Stimulated activated memory B cell treated with anti-CD40 and anti-IgM and Interleukin-4, amounts not matched to agents 10 μg/mL and 1 μg/mL and 100 μg/mL, for 72 hours (primary cell): ENCODE results near the gene LPCAT4.
"Not testable (repeated sequence)": the region's sequence is repeated elsewhere in the genome, so short reads cannot be mapped to it uniquely, and the experiment has no call there.

ENCODE experiments used
- ATAC-seq: fragments of 150-1000 bp; cut with Tn5 transposase; 2 replicates; pipeline ENCODE4 v1.10.0; 2021
- H3K27ac Mint-ChIP-seq: one replicate; pipeline ENCODE4 v1.8.0; 2022; ENCODE audit warnings: mild to moderate bottlenecking, mixed read lengths
- H3K27me3 Mint-ChIP-seq: one replicate; pipeline ENCODE4 v1.8.0; 2022; ENCODE audit warnings: mixed read lengths
- H3K36me3 Mint-ChIP-seq: one replicate; pipeline ENCODE4 v1.8.0; 2022; ENCODE audit warnings: mixed read lengths
- H3K4me1 Mint-ChIP-seq: one replicate; pipeline ENCODE4 v1.8.0; 2022; ENCODE audit warnings: mixed read lengths
- H3K4me3 Mint-ChIP-seq: one replicate; pipeline ENCODE4 v1.8.0; 2022; ENCODE audit warnings: mild to moderate bottlenecking, moderate library complexity, mixed read lengths
- H3K9me3 Mint-ChIP-seq: one replicate; pipeline ENCODE4 v1.8.0; 2022; ENCODE audit warnings: mixed read lengths

LPCAT4 gene, protein sequence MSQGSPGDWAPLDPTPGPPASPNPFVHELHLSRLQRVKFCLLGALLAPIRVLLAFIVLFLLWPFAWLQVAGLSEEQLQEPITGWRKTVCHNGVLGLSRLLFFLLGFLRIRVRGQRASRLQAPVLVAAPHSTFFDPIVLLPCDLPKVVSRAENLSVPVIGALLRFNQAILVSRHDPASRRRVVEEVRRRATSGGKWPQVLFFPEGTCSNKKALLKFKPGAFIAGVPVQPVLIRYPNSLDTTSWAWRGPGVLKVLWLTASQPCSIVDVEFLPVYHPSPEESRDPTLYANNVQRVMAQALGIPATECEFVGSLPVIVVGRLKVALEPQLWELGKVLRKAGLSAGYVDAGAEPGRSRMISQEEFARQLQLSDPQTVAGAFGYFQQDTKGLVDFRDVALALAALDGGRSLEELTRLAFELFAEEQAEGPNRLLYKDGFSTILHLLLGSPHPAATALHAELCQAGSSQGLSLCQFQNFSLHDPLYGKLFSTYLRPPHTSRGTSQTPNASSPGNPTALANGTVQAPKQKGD

DNA sequence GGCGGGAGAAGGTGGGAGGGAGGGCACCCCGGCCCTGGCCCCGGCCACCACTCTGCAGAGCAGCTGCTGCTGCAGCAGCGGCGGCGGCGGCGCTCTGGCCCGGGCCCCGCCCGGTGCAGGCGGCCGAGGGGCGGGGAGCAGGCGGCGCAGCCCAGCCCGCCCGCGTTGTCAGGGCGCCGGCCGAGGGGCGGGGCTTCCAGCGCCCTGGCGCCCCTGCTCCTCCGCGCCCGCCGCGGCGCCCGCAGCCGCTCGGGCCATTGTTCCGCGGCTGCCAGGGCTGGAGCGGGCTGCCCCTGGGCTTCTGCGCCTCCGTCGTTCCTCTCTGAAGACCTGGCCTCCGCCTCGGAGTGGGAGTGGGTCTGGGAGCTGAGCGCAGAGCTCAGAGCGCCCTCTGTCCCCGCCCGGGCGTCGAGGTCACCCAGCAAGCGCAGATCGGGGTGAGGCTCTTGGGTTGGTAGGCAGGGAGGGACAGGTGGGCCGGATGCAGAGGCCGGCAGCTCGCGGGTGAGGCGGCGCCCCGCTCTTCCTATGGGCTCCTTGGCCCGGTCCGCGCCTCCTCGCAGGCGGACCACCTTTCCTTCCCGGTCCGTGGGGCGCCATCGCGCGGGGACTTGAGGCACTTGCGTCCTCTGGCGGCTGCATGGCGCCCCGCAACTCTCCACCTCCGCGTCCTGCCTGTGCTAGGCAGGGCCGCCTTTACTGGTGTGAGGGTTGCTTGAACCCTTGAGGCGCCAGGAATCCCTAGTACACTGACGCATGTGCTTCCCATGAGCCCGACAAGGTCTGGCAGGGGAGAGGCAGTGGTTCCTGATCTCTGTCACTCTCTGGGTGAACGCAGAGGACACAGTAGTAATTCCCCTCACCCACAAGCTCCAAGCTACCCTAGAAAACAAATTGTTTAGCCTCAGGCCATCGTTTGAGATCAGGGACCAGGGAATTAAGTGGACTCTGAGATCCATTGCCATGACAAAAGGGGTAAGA is at the start of gene LPCAT4:
LPCAT4 (minus strand) TSS at position 96 of the 981 bp plus-strand sequence. CDS start 96 bp downstream, outside the sequence.
- Mint-ChIP-seq H3K27ac (peak within 1 kb of the TSS; percentile 89), H3K4me1 (peaks cover 27% of the 10 kb centered on the region), H3K36me3 (peaks cover 8% of the 10 kb centered on the region), H3K4me3 (peak within 1 kb of the TSS; percentile 95), H3K9me3 (no peaks in the 10 kb centered on the region), H3K27me3 (no peaks in the 10 kb centered on the region)
- peak; percentile 94 for ATAC-seq

DNA sequence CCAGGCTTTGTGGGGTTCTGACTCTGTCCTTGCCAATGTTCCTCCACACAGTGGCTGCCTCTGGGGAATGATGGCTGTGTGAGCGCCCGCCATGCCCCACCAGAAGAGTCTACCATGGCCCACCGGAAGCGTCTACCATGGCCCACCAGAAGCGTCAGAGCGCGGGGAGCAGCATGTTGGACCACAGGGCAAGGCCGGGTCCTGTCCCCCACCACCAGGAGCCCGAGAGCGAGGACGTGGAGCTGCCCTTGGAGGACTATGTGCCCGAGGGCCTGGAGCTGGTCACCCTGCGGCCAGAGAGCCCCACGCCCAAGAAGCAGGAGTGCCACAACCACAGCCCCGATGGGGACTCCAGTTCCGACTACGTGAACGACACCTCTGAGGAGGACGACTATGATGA is 42.5 kb upstream of the LPCAT4 start:
- not testable (repeated sequence) for H3K4me1 Mint-ChIP-seq, H3K36me3 Mint-ChIP-seq, H3K27me3 Mint-ChIP-seq, H3K9me3 Mint-ChIP-seq, ATAC-seq, H3K27ac Mint-ChIP-seq, H3K4me3 Mint-ChIP-seq

DNA sequence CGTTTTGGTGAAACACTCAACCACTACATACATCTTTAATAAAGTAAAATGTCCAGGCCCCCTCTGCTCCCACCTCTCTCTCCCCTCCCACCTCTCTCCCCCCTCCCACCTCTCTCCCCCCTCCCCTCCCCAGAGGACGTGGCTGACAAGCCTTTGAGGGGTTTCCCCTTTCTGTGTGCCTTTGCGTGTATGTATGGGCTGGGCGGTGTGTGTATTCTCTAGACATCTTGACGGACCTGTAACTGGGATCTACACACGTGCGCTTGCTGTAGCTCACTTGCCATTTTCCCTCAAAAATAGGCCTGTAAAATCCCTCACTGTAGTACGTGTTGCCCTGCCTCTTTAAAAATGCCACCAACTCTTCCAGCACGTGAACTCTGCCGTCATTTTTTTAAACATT is 42.0 kb upstream of the LPCAT4 start:
- H3K27me3 Mint-ChIP-seq, H3K27ac Mint-ChIP-seq, H3K4me1 Mint-ChIP-seq, ATAC-seq, H3K36me3 Mint-ChIP-seq, H3K4me3 Mint-ChIP-seq, H3K9me3 Mint-ChIP-seq: not testable (repeated sequence)

DNA sequence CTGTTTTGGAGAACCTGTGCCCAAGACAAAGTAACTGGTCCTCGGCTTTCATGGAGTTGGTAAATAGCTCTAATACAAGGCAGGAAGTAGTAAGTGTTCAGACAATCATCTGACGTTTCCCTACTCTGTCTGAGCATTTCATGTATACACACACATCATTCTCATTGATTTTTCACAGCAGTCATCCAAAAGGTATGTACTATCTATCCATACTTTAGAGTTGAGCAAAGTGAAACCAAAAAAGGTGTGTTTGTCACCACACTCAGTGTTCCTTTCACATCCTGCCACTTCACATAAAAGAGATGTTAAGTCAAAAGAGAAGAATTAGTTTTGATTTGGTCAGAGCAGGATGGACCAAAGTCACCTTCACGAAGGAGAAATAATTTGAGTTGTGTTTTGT is 36.9 kb upstream of the LPCAT4 start:
- H3K36me3 Mint-ChIP-seq, H3K27me3 Mint-ChIP-seq, H3K4me1 Mint-ChIP-seq, H3K4me3 Mint-ChIP-seq, H3K9me3 Mint-ChIP-seq, H3K27ac Mint-ChIP-seq, ATAC-seq: not testable (repeated sequence)

DNA sequence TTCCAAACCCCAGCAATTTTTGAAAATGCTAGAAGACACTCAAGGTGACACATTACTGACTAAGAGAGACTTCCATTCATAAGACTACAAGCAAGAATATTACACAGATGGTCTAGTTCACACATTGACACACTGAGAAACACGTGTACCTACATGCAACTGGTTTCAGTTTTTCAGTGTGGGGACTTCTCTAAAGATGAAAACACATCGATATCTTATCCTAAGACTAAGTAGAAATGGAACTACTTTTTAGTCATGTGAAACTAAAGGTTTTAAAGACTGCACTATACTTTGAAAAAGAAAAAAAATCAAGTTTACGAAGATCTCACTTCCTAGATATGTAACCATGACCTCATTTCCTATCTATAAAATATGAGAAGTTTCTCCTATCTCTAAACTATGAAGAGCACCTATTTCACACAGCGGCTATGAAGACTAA is 36.2 kb upstream of the LPCAT4 start:
- H3K36me3 Mint-ChIP-seq, H3K9me3 Mint-ChIP-seq, H3K27ac Mint-ChIP-seq, H3K27me3 Mint-ChIP-seq, ATAC-seq, H3K4me3 Mint-ChIP-seq, H3K4me1 Mint-ChIP-seq: not testable (repeated sequence)

DNA sequence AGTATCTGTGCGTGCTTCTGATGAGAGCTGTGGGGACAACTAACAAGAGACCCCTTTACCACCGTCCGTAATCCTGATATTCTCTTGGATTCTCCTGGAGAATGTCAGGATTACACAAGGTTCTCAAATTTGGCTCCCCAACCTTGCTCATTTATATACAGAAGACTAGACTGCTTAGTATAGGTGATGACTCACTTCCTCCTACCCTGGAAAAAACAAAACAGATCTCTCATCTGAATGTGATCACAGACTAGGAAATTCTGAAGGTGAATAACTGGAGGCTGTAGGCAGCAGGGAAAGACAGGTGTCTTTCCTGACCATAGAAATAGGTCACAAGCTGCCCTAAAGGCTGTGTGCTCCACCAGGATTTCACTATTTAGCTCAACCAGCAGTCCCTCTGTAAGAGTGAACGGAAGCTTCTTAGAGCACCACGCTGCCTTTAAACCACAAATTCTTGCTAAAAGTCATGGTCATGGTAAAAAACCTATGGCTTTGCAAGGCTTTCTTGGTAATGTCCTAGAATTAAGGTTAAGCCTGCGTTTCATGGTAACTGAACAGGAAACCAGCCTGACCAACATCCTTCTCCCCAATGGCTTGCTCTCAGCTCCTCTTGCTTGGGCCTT is 30.8 kb upstream of the LPCAT4 start:
- H3K36me3 Mint-ChIP-seq, H3K4me1 Mint-ChIP-seq, H3K27me3 Mint-ChIP-seq, H3K27ac Mint-ChIP-seq, H3K4me3 Mint-ChIP-seq, H3K9me3 Mint-ChIP-seq: not testable (repeated sequence)
- ATAC-seq = peak; percentile 83

DNA sequence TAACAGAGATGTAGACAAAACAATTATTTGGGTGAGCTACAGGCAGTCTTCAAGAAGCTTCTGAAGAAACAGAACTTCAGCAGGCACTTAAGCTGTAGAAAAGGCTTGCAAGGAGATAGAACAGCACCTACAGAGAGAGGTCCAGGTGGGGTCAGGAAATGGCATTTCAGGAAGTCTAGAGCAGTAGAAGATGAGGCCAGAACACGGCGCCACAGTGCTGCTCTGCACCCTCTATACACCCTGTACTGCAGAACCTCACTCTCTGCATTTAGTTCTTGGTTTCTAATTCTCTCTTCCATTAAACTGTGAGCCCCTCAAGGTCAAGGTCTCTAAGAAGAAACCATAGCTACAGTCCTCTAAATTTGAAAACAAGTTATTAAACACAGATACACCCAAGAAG is 26.0 kb upstream of the LPCAT4 start:
- not testable (repeated sequence) for ATAC-seq, H3K27me3 Mint-ChIP-seq, H3K9me3 Mint-ChIP-seq, H3K4me1 Mint-ChIP-seq, H3K4me3 Mint-ChIP-seq, H3K27ac Mint-ChIP-seq, H3K36me3 Mint-ChIP-seq

DNA sequence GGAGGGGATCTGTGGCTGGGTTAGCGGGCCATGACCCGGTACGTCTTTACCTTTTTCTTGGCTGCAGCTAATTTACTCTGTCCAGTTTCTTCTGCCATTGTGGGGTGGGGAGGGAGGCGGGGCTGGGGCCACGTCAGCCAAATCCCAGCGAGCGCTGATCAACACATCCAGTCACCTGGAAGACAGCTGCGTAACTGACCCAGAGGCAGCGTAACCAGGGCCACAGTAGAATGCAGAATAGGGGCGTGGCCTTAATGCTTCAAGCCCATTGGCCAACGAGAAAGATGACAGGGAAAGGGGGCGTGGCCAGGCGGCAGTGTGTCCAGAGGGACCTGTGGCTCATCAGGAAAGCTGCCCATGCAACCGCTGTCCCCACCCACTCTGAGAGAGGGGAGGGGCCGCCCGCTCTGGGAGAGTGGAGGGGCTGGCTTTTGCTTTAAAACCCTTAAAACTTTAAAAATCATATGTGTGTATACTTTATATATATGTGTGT is 22.6 kb upstream of the LPCAT4 start:
- H3K4me1 Mint-ChIP-seq, H3K4me3 Mint-ChIP-seq, H3K36me3 Mint-ChIP-seq, H3K27ac Mint-ChIP-seq, H3K9me3 Mint-ChIP-seq, ATAC-seq, H3K27me3 Mint-ChIP-seq: not testable (repeated sequence)

DNA sequence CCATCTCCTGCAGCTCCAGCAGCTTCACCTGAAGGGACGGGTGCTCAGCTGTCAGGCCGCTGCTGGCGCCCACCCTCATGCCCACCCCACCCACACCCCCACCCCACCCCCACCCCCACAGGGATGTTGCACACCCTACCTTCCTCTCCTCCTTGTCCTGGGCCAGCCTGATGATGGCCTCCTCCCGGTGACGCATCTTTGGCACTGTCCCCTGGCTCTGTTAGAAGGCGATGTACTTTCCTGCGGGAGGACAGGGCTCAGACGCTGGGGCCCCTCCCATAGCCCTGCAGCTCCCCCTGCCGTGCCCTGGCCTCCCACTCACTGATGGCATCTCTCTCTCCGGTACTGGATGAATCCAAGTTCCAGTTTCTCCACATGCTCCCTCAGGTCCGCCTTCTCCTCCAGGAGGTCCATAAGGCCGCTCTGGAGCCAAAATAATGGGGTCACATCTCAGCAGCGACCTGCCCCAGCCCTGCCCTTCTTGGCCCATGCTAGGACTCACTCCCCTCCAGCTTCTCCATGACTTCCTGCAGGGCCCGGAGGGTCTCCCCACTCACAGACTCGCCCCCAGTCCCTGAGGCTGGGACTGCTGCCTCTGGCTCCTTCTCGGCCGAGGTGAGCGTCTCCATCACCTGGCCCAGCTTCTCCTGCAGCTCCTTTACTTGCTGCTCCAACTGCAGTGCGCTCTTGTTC is 15.0 kb upstream of the LPCAT4 start:
- not testable (repeated sequence) for H3K36me3 Mint-ChIP-seq, ATAC-seq, H3K4me1 Mint-ChIP-seq, H3K9me3 Mint-ChIP-seq, H3K4me3 Mint-ChIP-seq, H3K27ac Mint-ChIP-seq, H3K27me3 Mint-ChIP-seq

DNA sequence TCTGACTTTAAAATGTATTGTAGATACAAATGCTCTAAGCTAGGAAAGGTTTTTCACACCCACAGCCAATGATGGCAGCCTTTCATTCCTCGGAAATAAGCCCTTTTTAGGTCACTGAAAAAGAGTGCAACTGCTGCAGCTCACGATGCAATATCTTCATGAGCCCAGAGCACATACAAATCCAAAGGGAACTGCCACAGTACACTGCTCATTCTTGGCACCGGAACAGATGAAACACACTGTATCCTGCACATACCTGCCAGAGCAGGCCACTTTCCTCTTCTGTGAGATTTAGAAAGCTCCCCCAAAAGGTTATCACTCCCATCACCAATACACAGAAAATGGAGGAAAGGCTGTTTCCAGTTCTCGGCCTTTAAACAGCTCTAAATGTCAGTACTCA is 13.5 kb upstream of the LPCAT4 start:
- not testable (repeated sequence) for H3K4me1 Mint-ChIP-seq, ATAC-seq

DNA sequence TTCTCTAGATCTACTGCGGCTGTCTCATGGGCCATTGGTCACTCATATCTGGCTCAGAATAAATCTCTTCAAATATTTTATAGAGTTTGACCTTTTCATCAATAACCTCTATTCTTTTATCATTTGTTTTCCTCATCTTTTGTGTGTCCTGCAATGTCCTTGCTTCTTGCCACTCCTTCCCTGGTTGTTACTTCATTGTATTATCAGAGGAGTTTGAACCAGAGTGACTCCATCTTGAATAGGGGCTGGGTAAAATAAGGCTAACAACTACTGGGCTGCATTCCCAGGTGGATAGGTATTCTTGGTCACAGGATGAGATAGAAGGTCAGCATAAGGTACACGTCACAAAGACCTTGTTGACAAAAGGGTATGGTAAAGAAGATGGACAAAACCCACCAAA is 9.9 kb upstream of the LPCAT4 start:
- Mint-ChIP-seq H3K36me3 (no peaks in the 10 kb centered on the region), H3K4me3 (no peak overlapping the region), H3K9me3 (no peaks in the 10 kb centered on the region), H3K27me3 (no peaks in the 10 kb centered on the region), H3K27ac (no peak overlapping the region), H3K4me1 (no peaks in the 10 kb centered on the region)
- ATAC-seq = no peak

More for the DNA sequence above, 13.5 kb upstream of the LPCAT4 start:
- H3K27ac Mint-ChIP-seq, H3K9me3 Mint-ChIP-seq, H3K27me3 Mint-ChIP-seq, H3K4me3 Mint-ChIP-seq, H3K36me3 Mint-ChIP-seq: not testable (repeated sequence)

DNA sequence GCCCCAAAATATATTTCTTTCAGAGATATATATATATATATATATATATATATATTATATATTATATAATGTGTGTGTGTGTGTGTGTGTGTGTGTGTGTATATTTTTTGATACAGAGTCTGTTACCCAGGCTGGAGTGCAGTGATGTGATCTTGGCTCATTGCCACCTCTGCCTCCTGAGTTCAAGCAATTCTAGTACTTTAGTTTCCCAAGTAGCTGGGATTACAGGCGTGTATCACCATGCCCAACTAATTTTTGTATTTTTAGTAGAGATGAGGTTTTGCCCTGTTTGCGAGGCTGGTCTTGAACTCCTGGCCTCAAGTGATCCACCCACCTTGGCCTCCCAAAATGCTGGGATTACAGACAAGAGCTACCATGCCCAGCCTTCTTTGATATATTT is 8.5 kb upstream of the LPCAT4 start:
- H3K27ac Mint-ChIP-seq, ATAC-seq, H3K36me3 Mint-ChIP-seq, H3K27me3 Mint-ChIP-seq, H3K4me3 Mint-ChIP-seq, H3K4me1 Mint-ChIP-seq, H3K9me3 Mint-ChIP-seq: not testable (repeated sequence)

DNA sequence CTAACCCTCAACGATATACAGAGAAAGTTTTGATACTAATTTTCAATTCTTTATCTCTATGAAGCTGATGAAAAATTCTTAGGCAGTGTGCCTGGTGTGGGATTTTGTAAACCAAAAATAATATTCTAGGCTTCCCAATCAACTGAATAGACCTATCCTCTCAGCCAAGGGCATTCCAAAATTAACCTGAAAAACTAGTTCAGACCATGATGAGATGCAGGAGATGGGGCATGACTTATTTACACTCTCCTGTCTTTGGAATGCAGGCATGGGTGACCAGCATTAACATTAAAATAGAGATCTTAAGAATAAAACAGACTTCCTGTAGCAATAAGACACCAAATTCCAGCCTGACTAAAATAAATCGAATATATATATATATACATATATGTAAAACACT is 7.8 kb upstream of the LPCAT4 start:
- no peaks in the 10 kb centered on the region for H3K27me3 Mint-ChIP-seq
- H3K9me3 Mint-ChIP-seq = no peaks in the 10 kb centered on the region
- no peak overlapping the region for H3K4me3 Mint-ChIP-seq
- peaks cover 5% of the 10 kb centered on the region for H3K4me1 Mint-ChIP-seq
- no peak overlapping the region for H3K27ac Mint-ChIP-seq
- no peaks in the 10 kb centered on the region for H3K36me3 Mint-ChIP-seq
- no peak for ATAC-seq

DNA sequence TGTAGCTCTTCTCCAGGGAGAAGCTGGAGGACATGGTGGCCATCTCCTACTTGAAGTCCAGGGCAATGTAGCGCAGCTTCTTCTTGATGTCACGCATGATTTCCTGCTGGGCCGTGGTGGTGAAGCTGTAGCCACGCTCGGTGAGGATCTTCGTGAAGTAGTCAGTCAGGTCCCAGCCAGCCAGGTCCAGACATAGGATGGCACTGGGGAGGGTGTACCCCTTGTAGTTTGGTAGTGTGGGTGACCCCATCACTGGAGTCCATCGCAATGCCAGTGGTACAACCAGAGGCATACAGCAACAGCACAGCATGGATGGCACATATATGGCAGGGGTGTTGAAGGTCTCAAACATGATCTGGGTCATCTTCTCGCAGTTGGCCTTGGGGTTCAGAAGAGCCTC is 7.0 kb upstream of the LPCAT4 start:
- Mint-ChIP-seq H3K27ac (no peak overlapping the region), H3K36me3 (no peaks in the 10 kb centered on the region), H3K9me3 (no peaks in the 10 kb centered on the region), H3K4me3 (no peak overlapping the region), H3K4me1 (peaks cover 14% of the 10 kb centered on the region), H3K27me3 (no peaks in the 10 kb centered on the region)
- ATAC-seq = no peak

DNA sequence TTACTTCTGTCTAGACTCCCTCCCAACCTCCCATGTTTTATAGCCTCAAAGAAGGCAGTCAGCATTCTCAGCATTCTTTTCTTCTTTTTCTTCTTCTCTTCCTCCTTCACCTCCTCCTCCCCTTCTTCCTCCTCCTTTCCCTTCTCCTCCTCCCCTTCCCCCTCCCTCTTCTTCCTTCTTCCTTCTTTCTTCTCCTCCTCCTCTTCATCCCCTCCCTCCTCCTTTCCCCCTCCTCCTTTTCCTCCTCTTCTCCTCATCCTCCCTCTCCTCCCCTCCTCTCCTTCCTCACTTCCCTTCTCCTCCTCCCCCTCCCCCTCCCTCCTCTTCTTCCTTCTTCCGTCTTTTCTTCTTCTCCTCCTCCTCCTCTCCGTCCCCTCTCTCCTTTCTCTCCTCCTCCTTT is 3.6 kb upstream of the LPCAT4 start:
- peaks cover 23% of the 10 kb centered on the region for H3K4me1 Mint-ChIP-seq
- no peaks in the 10 kb centered on the region for H3K27me3 Mint-ChIP-seq
- no peaks in the 10 kb centered on the region for H3K9me3 Mint-ChIP-seq
- no peaks in the 10 kb centered on the region for H3K36me3 Mint-ChIP-seq
- peak overlapping the region; percentile 89 for H3K27ac Mint-ChIP-seq
- H3K4me3 Mint-ChIP-seq = no peak overlapping the region
- ATAC-seq = no peak
